NCI-H226 (cell line): ENCODE data around the gene ADIRF.
"Not testable (repeated sequence)": the region's sequence is repeated elsewhere in the genome, so short reads cannot be mapped to it uniquely, and the experiment has no call there.

Experiments
- DNase-seq: peaks from one replicate; pipeline ENCODE4 v3.0.0-alpha.2; 2015

The ADIRF gene

DNA sequence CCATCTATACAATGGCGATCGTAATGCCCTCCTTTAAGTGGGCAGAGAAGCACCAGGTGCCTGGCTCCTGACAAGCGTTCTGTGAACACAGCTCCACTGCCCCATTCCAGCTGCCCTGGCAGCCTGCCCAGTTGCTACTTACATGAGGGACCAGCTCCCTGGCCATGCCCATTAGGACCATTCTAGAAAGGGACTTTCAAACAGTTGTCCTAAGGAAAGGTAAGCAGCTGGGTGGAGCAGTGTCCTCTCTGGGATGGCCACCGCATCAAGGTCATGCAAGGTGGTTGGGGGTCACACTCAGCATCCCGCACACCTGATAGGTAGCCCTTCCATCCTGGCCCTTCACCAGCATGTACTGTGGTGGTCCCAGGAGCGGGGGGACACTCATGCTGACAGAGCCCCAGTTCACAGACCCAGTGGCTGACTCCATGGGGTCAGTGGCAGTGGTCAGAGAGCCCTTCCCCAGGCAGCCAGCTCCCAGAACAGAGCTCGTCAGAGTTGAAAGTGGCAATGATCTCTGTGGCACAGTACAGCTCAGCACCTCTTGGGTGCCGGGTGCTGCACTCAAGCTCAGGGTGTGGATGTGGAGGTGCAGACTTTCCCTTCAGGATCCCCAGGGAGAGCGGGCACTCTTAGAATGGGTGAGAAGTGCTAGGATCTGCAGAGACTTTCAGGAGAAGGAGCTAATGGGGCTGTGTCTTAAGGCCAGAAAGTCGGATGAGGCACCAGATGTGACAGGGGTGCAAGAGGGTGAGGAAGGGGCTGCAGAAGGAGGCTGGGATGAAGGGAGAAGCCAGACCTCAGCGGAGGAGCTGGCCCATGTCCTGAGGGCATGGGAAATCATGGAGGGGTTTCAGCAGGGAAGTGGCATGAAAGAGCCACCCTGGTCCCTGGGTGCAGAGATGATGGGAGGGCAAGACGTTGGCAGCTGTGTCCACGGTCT, 21.8 kb upstream of the ADIRF start:
- no peak for DNase-seq

DNA sequence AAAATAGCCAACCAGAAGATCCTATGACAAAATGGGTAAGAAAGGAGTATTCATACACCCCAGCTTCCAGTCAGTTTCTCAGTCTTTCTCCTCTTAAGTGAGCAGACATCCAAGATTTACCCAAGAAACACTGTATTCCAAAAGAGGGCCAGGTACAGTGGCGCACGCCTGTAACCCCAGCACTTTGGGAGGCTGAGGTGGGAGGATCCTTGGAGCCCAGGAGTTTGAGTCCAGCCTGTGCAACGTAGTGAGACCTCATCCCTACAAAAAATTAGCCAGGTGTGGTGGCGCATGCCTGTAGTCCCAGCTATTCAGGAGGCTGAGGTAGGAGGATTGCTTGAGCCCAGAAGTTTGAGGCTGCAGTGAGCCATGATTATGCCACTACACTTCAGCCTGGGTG, 20.5 kb upstream of the ADIRF start:
- not testable (repeated sequence) for DNase-seq

DNA sequence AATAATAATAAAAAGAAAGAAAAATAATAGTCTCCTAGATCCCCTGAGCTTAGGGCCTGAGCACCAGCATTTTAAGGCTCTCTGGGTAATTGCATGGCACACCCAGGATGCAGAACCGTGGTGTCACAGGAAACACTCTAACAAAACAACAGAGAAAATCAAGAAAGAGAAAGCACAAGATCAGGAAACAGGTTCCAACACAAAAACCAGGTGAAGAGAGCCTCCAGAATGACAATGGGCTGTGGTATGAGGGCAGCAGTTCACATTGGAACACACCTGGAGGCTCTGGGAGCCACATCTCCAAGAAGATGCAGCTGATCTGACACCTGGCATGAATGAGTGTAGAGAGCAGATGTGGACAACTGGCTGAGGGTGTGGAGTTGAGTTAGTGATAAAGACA, 17.9 kb upstream of the ADIRF start:
- DNase-seq: no peak

DNA sequence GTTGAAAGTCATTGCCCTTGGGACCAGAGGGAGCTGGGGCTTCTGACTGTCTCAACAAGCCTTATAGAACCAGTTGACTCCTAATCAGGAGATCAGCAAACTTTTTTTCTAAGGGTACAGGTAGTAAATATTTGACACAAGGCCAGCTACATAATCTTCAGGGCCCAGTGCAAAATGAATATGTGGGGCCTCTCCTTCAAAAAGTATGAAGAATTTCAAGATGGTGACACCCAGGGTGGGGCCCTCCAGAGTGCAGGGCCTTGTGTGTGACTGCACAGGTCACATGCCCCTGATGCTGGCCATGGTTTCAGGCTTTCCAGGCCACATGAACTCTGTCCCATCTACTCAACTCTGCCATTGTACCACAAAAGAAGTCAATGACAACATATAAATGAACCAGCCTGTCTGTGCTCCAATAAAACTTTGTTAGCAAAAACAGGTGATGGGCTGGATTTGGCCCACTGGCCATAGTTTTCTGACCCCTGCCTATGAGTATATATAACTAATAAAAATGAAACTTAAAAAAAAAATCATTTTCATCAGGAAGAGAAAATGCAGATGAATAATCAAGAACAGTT, 17.0 kb upstream of the ADIRF start:
- DNase-seq: no peak

DNA sequence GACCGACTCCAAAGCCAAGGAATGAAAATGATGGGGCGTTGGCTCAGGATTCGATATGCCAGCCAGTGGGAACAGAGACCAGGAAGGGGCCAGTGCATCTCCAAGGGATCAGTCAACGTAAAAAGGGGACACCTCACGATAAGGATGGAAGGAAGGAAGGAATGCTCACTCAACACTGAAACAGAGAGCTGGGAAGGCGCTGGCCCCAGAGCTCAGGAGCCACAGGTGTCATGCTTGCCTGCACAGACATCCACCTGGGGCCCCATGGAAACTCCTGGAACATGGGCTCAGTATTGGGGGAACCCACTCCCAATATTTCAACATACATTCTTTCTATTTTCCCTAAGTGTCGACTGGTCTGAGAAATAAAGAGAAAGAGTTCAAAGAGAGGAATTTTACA, 16.2 kb upstream of the ADIRF start:
- no peak for DNase-seq

DNA sequence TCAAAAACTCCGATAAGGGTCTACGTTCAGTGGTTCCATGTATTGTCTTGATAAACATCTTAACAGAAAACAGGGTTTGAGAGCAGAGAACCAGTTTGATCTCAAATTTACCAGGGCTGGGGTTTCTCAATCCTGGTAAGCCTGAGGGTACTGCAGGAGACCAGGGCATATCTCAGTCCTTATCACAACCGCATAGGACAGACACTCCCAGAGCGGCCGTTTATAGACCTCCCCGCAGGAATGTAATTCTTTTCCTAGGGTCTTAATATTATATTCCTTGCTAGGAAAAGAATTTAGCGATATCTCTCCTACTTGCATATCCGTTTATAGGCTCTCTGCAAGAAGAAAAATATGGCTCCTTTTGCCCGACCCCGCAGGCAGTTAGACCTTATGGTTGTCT, 15.6 kb upstream of the ADIRF start:
- DNase-seq: not testable (repeated sequence)

DNA sequence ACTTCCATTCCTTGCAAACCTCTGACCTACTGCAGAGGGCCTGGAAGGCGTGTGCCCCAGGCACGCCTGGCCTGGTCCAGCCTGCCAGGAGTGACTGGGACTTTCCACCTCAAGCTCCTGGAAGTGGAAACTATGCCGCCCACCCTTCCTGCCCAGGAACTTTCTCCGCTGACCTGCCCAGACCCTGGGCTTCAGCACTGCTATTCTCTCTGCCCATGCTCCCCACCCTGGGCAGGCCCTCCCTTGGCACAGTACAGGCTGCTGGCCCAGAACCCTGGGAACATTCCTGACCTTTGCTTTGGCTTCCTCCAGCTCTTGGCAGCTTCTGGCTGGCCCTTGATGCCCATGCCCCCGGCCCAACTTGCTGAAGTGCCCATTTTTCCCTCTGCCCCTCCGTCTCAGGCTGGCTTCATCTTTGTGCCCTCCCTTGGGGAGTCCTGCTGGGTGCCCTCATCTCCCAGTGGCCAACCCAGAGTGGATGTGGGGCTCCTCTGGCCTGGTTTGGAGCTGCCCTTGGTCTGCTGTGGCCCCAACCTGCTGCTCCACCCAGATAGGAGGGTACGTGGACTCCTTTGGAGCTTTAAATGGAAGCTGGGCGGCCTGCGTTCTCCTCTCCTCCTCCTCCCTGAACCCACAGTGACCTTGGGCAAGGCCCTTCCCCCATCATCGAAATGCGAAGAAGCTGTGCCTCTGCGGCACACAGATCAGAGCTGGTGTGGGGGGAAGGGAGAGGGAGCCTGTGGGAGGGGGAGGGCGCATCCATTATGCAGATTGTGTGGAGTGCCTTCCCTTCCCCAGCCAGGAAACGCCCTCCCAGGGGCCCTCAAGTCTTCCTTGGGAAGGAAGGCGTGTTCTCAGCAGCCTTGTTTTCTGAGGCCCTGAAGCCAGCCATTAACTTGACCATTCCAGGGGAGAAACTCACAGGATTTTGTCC, 14.3 kb upstream of the ADIRF start:
- no peak for DNase-seq

DNA sequence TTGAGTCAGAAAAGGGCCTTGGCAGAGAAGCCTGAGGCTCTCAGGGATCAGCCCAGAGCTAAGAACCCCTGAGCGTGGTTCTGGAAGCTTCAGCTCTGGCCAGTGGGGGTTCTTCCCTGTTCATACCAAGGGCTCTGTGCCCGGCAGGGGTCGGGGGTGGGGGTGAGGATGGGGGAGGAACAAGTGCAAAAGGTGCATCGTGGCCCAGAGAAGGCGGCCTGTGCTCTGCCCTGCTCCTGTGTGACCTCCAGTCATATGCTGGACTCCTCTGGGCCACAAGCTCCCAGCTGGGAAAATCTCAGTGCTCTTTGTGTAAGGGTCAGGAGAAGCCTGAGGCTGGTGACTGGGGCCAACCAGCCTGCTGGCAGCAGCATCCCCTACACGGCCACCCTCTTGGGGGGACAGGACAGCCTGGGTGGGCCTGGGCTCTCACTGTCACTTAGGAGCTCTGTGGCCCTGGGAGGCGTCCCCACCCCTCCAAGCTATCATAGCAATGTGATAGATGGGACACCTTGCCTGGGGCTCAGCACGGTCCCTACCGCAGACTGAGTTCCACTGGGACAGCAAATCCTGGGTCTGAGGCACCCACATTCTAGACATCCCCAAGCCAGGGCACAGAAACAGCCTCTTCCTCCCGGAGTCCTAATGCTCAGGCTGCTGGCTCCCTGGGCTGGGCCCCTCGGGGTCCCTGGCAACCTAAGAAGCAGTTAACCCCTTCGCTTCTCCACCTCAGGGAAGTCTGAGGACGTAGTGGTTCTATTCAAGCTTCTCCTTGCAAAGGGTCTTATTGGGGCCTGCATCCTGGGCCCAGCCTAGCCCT, 13.4 kb upstream of the ADIRF start:
- DNase-seq: no peak

DNA sequence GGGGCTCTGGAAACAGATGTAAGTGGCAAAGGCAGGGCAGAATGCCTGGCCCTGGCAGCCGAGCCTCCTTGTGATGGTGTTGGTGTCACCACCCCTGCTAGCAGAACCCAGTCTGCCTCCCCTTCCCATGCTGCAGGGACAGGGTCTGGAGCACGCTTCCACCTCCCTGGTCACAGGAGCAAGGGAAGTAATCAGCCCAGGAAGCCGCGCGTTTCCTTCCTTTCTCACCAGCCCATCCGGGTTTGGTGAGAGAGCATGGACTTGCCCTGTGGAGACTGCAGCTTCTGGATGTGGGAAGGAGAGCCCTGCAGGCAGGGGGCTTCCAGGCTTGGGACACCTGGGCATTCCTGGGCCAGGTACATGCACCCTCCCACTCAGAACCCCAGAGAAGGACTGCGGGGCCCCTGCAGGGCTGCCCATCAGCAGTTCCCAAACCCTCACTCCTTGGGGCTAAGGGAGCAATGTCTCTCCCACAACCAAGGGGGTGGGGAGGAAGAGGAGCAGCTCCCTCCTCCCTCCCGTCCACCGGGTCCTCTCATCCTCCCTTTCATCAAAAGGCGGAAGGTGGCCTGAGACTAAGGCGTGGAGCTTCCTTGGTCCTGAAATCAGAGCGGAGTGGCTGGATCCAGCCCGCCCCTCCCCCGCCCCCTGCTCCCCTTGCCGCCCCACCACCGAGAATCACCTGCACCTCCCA, 12.6 kb upstream of the ADIRF start:
- DNase-seq: no peak

DNA sequence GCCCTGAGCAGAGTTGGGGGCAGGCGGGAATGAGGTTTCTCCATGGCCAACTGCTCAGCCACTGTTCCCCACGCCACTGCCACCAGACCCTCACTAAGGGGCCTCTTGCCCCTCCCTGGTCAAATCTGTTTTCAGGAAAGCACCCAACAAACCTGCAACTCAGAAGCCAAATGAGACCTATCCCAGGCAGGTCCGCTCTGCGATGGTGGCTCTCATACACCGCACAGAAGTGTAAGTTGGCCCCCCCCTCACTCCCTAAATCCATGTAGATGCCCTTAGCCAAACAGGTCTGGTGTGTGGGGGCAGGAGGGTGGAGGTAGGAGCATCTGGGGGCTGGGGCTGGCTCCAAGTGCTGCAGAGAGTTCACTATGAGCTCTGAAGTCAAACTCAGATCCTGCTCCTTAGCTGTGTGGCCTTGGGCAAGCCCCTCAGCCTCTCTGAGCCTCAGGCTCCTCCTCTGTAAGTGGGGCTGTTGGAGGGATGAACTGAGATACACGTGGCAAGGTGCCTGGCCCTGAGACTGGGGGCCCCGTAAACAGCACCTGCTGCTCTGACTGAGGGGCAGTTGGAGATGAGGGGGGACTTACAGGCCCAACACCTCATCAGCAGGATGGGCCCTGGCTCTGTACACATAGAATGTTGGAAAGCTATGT, 12.0 kb upstream of the ADIRF start:
- DNase-seq: no peak

DNA sequence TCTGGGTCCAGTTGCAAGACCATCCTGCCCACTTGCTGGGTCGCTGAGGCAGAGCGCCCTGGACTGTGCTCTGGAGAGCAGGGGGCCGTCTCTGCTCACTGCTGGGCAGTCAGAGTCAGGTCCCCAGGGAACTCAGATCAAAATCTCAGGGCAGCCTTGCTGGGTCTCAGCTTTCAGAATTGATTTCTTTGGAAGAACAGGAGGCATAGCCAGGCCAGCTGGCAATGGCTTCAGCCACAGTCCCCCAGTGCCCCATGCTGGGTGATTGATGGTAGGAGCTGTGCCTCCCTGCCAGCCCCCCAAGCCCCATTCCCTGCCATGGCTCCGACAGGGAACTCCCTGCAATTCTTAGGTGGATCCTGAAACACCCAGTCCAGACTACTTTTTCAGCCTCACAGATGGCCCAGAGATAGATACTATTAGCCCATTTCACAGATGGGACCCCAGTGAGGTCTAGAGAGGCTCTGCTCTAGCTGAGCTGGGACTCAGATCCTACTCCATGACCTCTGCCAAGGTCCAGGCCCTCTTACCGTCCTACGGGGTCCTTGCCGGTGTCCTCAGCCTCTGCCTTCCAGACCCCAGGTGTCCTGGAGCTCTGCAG, 11.3 kb upstream of the ADIRF start:
- no peak for DNase-seq

DNA sequence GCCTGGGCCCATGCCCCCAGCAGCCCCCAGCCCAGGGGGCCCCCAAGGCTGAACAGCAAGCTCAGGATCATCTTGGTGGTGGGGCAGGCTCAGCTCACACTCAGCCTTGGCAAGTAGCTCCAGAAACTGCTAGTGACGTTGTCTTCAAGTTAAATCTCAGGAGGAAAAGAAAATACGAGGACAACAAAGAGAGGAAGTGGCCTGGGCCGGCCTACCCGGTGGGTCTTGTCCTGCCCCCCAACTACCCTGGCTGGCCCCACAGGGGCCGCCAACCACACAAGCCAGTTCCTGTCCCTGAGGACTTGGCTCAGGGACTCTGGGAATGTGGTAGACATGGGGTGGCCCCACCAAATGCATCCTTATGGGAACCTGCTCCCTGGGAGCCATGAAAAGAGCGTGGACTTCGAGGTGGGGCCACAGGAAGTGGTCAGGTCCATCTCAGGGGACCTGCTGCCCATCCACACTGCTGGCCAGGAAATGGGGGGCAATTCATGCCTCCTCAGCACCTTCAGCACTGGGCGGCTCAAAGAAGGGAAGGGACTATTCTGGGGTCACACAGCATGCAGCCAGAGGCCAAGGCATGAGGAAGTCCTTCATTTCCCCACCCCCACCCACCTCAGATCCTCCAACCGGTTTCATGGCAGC, 10.7 kb upstream of the ADIRF start, which contains the start of gene MMRN2:
Gene MMRN2, minus strand, starts transcription at position 145 of the 645 bp plus-strand sequence. Its CDS starts 74 bp downstream, at position 71.
- DNase-seq: no peak

DNA sequence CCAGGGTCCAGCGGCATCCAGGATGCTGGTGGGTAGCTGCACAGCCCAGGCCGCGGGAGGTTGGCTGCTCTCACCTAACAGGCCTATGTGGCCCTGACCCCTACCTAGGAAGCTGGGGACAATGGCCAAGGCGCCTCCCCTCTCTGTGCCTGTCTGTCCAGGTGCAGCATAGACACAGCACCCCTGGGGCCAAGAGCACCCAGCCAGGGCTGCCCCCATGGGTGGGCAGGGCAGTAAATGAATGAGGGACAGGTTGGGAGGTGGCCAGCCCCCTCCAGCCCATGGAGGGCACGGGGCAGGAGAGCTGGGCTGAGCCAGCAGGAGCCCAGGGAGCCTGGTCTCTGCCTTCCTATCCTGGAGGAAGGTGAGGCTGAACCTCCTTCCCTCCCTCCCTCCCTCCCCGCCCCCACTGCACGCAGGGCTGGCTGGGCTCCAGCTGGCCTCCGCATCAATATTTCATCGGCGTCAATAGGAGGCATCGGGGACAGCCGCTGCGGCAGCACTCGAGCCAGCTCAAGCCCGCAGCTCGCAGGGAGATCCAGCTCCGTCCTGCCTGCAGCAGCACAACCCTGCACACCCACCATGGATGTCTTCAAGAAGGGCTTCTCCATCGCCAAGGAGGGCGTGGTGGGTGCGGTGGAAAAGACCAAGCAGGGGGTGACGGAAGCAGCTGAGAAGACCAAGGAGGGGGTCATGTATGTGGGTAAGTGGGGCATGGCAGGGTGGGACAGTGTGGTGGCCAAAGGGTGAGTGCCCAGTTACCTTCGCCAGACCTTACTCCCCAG, 10.0 kb upstream of the ADIRF start, which contains the start of gene SNCG:
Gene SNCG, plus strand, starts transcription at position 484 of the 785 bp plus-strand sequence. Its CDS starts 99 bp downstream, at position 583.
- no peak for DNase-seq

DNA sequence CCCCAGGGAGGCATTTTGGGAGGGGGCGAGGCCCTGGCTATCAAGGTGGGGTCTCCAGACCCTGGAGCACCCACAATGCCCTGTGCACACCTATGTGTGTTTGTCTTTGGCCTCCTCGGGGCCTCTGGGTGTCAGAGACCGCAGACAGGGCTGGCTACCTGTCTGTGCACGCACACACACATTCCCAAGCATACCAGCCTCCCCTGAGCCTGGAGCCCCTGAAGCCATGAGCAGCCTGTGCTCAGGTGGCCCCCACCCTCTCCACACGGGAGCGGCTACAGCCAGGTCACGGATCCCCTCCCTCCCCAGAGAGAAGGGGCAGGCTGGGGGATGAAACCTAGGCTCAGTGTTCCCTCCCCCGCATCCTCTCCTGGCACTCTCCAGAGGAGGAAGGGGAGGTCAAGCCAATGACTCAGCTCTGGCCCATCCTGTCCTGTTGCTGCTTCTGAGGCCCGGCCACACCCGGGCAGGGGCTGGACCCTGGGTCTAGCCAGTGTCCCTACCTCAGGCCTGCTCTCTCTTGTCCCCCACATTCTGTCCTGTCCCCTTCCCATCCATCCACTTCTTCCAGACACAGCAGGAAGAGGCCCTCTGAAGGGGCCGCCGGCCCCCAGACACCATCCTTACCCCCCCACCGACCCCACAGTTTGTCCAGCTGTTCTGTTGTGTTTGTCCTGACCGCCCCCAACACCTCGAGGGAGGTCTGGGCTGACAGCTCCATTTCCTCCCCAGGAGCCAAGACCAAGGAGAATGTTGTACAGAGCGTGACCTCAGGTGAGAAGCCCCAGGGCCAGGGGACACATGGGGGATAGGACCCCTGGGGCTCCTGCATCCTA, 9.2 kb upstream of the ADIRF start:
- DNase-seq: peak; percentile 76

DNA sequence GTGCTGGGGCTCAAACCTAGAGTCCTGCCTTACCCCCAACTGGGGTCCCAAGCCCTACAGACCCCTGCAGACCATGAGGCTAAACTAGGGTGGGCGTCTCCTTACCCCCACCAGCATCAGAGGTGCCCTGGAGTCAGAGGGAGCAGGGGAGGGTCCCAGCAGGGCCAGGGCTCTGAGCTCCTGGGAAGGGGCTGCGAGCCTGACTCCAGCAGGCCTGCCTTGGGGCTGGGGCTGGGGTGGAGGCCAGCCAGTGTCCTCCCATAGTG, 8.6 kb upstream of the ADIRF start:
- DNase-seq: no peak

DNA sequence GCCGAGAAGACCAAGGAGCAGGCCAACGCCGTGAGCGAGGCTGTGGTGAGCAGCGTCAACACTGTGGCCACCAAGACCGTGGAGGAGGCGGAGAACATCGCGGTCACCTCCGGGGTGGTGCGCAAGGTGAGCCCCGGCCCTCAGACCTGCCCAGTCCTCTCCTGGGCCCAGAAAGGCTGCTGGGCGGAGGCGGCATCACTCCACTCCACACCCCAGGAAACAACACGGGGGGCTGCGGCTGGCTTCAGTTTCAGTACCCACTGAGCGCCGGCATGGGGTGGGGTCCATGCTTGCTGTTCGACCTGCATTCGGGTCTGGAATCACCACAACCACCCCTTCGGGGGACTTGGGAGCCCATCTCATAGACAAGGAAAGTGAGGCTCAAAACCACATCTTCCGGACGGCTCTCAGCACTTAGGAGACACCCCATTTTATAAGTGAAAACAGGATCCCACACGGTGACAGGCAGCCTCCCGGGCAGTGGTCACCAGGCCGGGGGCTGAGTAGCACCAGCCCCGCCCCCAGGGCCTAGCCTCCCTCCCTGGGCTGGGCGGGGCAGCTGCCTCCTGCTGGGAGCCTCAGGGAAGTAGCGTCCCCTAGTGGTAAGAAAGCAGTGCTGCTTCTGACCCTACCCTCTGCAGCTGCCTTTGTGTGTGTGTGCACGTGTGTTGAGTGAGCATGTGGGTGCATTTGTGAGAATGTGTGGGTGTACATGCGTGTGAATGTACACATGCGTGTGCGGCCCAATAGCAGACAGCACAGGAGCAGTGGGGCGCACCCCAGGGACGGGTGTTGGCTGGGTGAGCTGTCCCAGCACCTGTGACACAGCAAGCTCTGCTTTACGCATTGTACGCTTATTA, 8.0 kb upstream of the ADIRF start:
- peak; percentile 48 for DNase-seq

DNA sequence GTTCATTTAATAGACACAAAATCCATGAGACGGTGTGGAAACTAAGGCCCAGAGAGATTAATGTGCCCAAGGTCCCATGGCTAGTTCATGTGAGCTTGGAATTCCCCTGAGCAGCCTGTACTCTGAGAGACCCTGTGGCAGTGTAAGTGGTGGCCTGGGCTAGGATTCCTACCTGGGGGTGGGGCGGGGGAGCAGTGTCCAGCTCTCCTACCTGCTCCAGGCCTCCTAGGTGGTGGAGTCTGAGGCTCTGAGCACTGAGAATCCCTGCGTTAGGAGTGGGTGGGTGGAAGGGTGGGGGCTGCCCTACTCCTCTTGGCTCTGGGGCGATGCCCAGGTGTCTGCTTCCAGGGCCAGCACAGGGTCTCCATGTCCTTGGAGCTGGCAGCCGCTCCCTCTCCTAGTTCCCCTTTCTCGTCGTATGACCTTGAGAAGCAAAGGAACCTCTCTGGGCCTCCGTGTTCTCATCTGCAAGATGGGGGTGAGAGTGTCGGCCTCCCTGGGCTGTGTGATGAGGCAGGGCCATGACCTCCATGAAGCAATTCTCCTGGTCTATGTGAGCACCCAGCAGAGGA, 7.3 kb upstream of the ADIRF start:
- DNase-seq: no peak
